ENCODE data around the gene PAIP2.

PAIP2 gene

GRCh38 chr5:139371482-139372435, 30.1 kb downstream of the PAIP2 start:
- no peaks in the 10 kb centered on the region for H3K9me3 ChIP-seq (ENCODE audit: control extremely low read depth in 1 of 5, control insufficient read depth in 4 of 5, insufficient read depth in 2 of 5, low read depth in 1 of 5, low read length in 4 of 5)
- no peak overlapping the region for H3K27ac ChIP-seq (ENCODE audit: insufficient read depth in 1 of 2, low read depth in 1 of 2, low read length in 2 of 2, poor library complexity in 1 of 2, severe bottlenecking in 2 of 2)
- H3K4me1 ChIP-seq (ENCODE audit: control extremely low read depth in 1 of 4, control insufficient read depth in 4 of 4, insufficient read depth in 4 of 4, low read length in 3 of 4), result peaks cover 0 to 7% (median 0%) of the 10 kb centered on the region in 4 experiments
- H3K27me3 ChIP-seq (replicated peaks in 2 of 5; ENCODE audit: control insufficient read depth in 4 of 5, insufficient read depth in 5 of 5, low read length in 4 of 5), result no peaks in the 10 kb centered on the region
- ChIA-PET CTCF (interaction anchor here (1.1 to 6.1 kb wide), 6 partner anchors 9 to 48 kb away, joined by 3 to 48 read pairs (median 7); partner anchors contain the start of genes PAIP2 and SPATA24), POLR2A (interaction anchor here (0.6 kb wide), 1 partner anchor 11 kb away, joined by 6 read pairs; no protein-coding TSS in a partner anchor)
- DNase-seq, result no peak
- peaks cover 11 to 53% (median 40%) of the 10 kb centered on the region in 4 experiments for H3K36me3 ChIP-seq (ENCODE audit: control insufficient read depth in 4 of 4, insufficient read depth in 4 of 4, low read length in 3 of 4)
- H3K4me3 ChIP-seq (ENCODE audit: control insufficient read depth in 1 of 7, extremely low read depth in 1 of 7, insufficient read depth in 4 of 7, low read depth in 2 of 7, low read length in 6 of 7), result no peak overlapping the region
- WGBS (ENCODE audit: insufficient coverage), result 100% methylated on average over 4 of the region's 7 CpGs

DNA sequence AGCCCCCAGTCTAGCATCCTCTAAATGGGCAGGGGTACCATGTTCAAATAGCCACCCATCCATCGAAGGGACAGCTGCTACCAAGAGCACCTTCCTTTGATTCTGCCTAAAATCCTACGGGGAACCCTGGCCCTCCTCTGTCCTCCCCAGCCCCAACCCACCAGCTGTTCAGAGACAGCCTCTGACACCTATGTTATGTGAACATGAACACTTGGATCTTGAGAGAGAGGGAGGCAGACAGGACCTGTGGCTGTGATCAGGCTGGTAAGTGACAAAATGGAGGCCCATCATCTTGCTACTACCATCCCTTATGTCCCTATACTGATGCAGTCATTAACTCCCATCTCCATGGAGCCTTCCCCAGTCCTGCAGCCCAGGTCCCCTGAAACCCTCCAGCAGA, 33.3 kb downstream of the PAIP2 start:
- H3K36me3 ChIP-seq (ENCODE audit: control insufficient read depth in 4 of 4, insufficient read depth in 4 of 4, low read length in 3 of 4), result peaks cover 9 to 39% (median 27%) of the 10 kb centered on the region in 4 experiments
- peaks cover 0 to 7% (median 4%) of the 10 kb centered on the region in 4 experiments for H3K4me1 ChIP-seq (ENCODE audit: control extremely low read depth in 1 of 4, control insufficient read depth in 4 of 4, insufficient read depth in 4 of 4, low read length in 3 of 4)
- ChIA-PET POLR2A (no interaction called here), CTCF (interaction anchor here (1.0 to 4.2 kb wide), 6 partner anchors 10 to 86 kb away, joined by 3 to 43 read pairs (median 3); partner anchors contain the start of gene SLC23A1)
- no peak overlapping the region for H3K27ac ChIP-seq (ENCODE audit: insufficient read depth in 1 of 2, low read depth in 1 of 2, low read length in 2 of 2, poor library complexity in 1 of 2, severe bottlenecking in 2 of 2)
- no peaks in the 10 kb centered on the region for H3K27me3 ChIP-seq (replicated peaks in 2 of 5; ENCODE audit: control insufficient read depth in 4 of 5, insufficient read depth in 5 of 5, low read length in 4 of 5)
- no peak for DNase-seq
- H3K4me3 ChIP-seq (ENCODE audit: control insufficient read depth in 1 of 7, extremely low read depth in 1 of 7, insufficient read depth in 4 of 7, low read depth in 2 of 7, low read length in 6 of 7), result no peak overlapping the region
- H3K9me3 ChIP-seq (ENCODE audit: control extremely low read depth in 1 of 5, control insufficient read depth in 4 of 5, insufficient read depth in 2 of 5, low read depth in 1 of 5, low read length in 4 of 5), result no peaks in the 10 kb centered on the region
- WGBS (ENCODE audit: insufficient coverage), result 100% methylated on average over 2 of the region's 2 CpGs

DNA sequence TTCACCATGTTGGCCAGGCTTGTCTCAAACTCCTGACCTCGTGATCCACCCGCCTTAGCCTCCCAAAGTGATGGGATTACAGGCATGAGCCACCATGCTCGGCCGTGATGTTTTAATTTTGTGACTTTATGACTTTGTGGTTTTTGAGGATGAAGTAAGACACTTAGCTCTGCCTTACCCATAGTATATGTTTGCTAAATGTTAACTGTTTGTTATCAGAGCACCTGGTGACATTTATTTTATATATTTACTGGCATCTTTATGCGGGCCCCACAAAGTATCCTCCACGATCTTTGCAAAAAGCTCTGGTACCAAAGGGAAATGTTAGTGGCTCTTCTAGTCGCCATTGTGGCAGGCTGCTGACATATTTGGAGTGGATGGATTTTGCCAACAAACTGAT, 34.7 kb downstream of the PAIP2 start:
- WGBS (ENCODE audit: insufficient coverage), result 100% methylated on average over 6 of the region's 7 CpGs
- POLR2A ChIA-PET, result no interaction called here

DNA sequence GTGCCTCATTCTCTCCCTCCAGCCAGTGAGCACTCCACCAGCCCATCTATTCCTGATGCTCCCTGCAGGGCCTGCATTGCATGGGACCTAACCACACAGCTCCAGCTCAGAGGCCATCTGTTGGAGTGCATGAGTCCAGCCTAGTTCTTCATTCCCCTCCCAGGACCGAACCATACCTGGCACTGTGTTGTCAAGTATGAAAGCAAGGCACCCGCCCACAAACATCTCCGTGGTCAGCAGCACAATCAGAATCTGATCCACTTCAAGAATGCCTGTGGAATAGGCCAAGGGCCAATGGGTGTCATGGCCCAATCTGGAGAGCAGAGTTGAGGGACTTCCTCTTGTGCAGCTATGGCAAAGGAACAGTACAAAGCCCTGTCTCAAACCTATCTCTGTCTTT, 35.6 kb downstream of the PAIP2 start:
- DNase-seq, result no peak
- no peaks in the 10 kb centered on the region for H3K27me3 ChIP-seq (replicated peaks in 2 of 5; ENCODE audit: control insufficient read depth in 4 of 5, insufficient read depth in 5 of 5, low read length in 4 of 5)
- peaks cover 0 to 6% (median 5%) of the 10 kb centered on the region in 4 experiments for H3K4me1 ChIP-seq (ENCODE audit: control extremely low read depth in 1 of 4, control insufficient read depth in 4 of 4, insufficient read depth in 4 of 4, low read length in 3 of 4)
- no peaks in the 10 kb centered on the region for H3K9me3 ChIP-seq (ENCODE audit: control extremely low read depth in 1 of 5, control insufficient read depth in 4 of 5, insufficient read depth in 2 of 5, low read depth in 1 of 5, low read length in 4 of 5)
- H3K27ac ChIP-seq (ENCODE audit: insufficient read depth in 1 of 2, low read depth in 1 of 2, low read length in 2 of 2, poor library complexity in 1 of 2, severe bottlenecking in 2 of 2), result no peak overlapping the region
- ChIA-PET CTCF (interaction anchor here (0.8 to 4.2 kb wide), 7 partner anchors 9 to 37 kb away, joined by 3 to 43 read pairs (median 4); partner anchors contain the start of gene SLC23A1), POLR2A (no interaction called here)
- WGBS (ENCODE audit: insufficient coverage), result 97% methylated on average over 3 of the region's 3 CpGs
- no peak overlapping the region for H3K4me3 ChIP-seq (ENCODE audit: control insufficient read depth in 1 of 7, extremely low read depth in 1 of 7, insufficient read depth in 4 of 7, low read depth in 2 of 7, low read length in 6 of 7)
- peaks cover 1 to 27% (median 14%) of the 10 kb centered on the region in 4 experiments for H3K36me3 ChIP-seq (ENCODE audit: control insufficient read depth in 4 of 4, insufficient read depth in 4 of 4, low read length in 3 of 4)

More for the DNA sequence above, 34.7 kb downstream of the PAIP2 start:
- CTCF ChIA-PET, result interaction anchor here (0.8 to 4.2 kb wide), 8 partner anchors 9 to 82 kb away, joined by 3 to 43 read pairs (median 3); partner anchors contain the start of genes MATR3 and SLC23A1
- Histone ChIP-seq H3K27ac (ENCODE audit: insufficient read depth in 1 of 2, low read depth in 1 of 2, low read length in 2 of 2, poor library complexity in 1 of 2, severe bottlenecking in 2 of 2) (no peak overlapping the region), H3K4me3 (ENCODE audit: control insufficient read depth in 1 of 7, extremely low read depth in 1 of 7, insufficient read depth in 4 of 7, low read depth in 2 of 7, low read length in 6 of 7) (no peak overlapping the region), H3K9me3 (ENCODE audit: control extremely low read depth in 1 of 5, control insufficient read depth in 4 of 5, insufficient read depth in 2 of 5, low read depth in 1 of 5, low read length in 4 of 5) (no peaks in the 10 kb centered on the region), H3K27me3 (replicated peaks in 2 of 5; ENCODE audit: control insufficient read depth in 4 of 5, insufficient read depth in 5 of 5, low read length in 4 of 5) (no peaks in the 10 kb centered on the region), H3K4me1 (ENCODE audit: control extremely low read depth in 1 of 4, control insufficient read depth in 4 of 4, insufficient read depth in 4 of 4, low read length in 3 of 4) (peaks cover 0 to 5% (median 4%) of the 10 kb centered on the region in 4 experiments), H3K36me3 (ENCODE audit: control insufficient read depth in 4 of 4, insufficient read depth in 4 of 4, low read length in 3 of 4) (peaks cover 6 to 31% (median 21%) of the 10 kb centered on the region in 4 experiments)
- DNase-seq, result no peak

DNA sequence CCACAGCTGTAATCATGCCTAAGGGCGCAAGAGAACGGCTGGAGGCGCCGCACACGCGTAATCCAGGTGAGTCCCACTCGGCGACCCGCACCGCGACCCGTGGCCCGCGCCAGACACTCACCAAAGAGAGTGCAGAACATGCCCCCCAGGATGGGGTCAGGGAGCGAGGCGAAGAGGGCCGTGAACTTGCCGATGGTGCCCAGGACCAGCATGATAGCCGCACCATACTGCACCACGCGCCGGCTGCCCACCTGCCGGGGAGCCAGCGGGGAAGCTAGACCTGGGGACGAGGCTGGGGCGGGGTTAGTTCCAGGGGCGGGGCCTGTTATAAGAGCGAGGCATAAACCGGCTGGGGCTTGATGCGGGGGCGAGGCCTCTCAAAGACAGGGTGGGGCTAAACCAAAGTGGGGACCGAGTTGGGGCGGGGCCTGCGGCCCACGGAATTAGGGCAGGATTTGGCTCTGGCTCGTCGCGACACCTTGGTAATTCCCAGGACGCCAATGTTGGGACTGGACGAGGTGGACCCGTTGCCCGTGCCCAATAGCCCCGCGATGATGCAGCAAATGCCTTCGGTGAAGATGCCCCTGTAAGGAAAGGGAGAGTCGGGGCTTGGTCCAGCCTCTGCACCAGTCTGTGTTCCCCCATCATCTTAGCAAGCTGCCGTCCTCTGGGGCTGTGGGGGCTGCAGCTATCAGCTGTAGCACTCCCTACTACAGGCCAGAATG, 36.6 kb downstream of the PAIP2 start:
- H3K4me3 ChIP-seq (ENCODE audit: control insufficient read depth in 1 of 7, extremely low read depth in 1 of 7, insufficient read depth in 4 of 7, low read depth in 2 of 7, low read length in 6 of 7), result no peak overlapping the region
- H3K9me3 ChIP-seq (ENCODE audit: control extremely low read depth in 1 of 5, control insufficient read depth in 4 of 5, insufficient read depth in 2 of 5, low read depth in 1 of 5, low read length in 4 of 5), result no peaks in the 10 kb centered on the region
- ChIA-PET CTCF (interaction anchor here (0.8 to 1.8 kb wide), 5 partner anchors 10 to 36 kb away, joined by 3 to 7 read pairs (median 4); no protein-coding TSS in a partner anchor), POLR2A (interaction anchor here (0.7 kb wide), 1 partner anchor 10 kb away, joined by 3 read pairs; no protein-coding TSS in a partner anchor)
- peaks cover 0 to 14% (median 14%) of the 10 kb centered on the region in 4 experiments for H3K4me1 ChIP-seq (ENCODE audit: control extremely low read depth in 1 of 4, control insufficient read depth in 4 of 4, insufficient read depth in 4 of 4, low read length in 3 of 4)
- no peak for DNase-seq
- WGBS (ENCODE audit: insufficient coverage), result 95% methylated on average over 42 of the region's 47 CpGs
- no peaks in the 10 kb centered on the region for H3K27me3 ChIP-seq (replicated peaks in 2 of 5; ENCODE audit: control insufficient read depth in 4 of 5, insufficient read depth in 5 of 5, low read length in 4 of 5)
- H3K27ac ChIP-seq (ENCODE audit: insufficient read depth in 1 of 2, low read depth in 1 of 2, low read length in 2 of 2, poor library complexity in 1 of 2, severe bottlenecking in 2 of 2), result no peak overlapping the region
- H3K36me3 ChIP-seq (ENCODE audit: control insufficient read depth in 4 of 4, insufficient read depth in 4 of 4, low read length in 3 of 4), result peaks cover 0 to 25% (median 13%) of the 10 kb centered on the region in 4 experiments

DNA sequence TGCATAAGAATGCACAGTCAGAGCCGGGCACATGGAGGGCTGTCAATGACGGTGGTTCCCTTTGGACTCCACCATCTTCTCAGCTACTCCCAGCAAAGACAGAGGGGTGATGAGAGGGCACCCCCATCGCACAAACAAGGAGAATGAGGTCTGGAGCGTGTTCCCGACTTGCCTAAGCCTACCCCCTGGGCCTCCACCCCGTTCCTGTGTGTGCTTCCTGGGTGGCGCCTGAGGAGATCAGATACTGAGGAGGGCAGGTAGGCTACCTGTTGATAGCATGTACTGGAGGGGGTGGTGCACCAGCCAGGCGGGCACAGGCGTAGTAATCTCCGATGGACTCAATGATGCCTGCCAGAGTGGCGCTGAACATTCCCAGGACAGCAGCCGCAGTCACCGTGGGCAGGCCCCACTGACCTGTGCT, 37.3 kb downstream of the PAIP2 start:
- 88% methylated on average over 12 of the region's 13 CpGs for WGBS (ENCODE audit: insufficient coverage)
- Histone ChIP-seq H3K4me1 (ENCODE audit: control extremely low read depth in 1 of 4, control insufficient read depth in 4 of 4, insufficient read depth in 4 of 4, low read length in 3 of 4) (peaks cover 0 to 21% (median 20%) of the 10 kb centered on the region in 4 experiments), H3K36me3 (ENCODE audit: control insufficient read depth in 4 of 4, insufficient read depth in 4 of 4, low read length in 3 of 4) (peaks cover 0 to 18% (median 6%) of the 10 kb centered on the region in 4 experiments), H3K9me3 (ENCODE audit: control extremely low read depth in 1 of 5, control insufficient read depth in 4 of 5, insufficient read depth in 2 of 5, low read depth in 1 of 5, low read length in 4 of 5) (no peaks in the 10 kb centered on the region), H3K4me3 (ENCODE audit: control insufficient read depth in 1 of 7, extremely low read depth in 1 of 7, insufficient read depth in 4 of 7, low read depth in 2 of 7, low read length in 6 of 7) (no peak overlapping the region), H3K27ac (ENCODE audit: insufficient read depth in 1 of 2, low read depth in 1 of 2, low read length in 2 of 2, poor library complexity in 1 of 2, severe bottlenecking in 2 of 2) (no peak overlapping the region), H3K27me3 (replicated peaks in 2 of 5; ENCODE audit: control insufficient read depth in 4 of 5, insufficient read depth in 5 of 5, low read length in 4 of 5) (no peaks in the 10 kb centered on the region)
- no peak for DNase-seq
- CTCF ChIA-PET, result interaction anchor here (1.3 kb wide), 1 partner anchor 13 kb away, joined by 4 read pairs; no protein-coding TSS in a partner anchor
- POLR2A ChIA-PET, result interaction anchor here (0.7 kb wide), 1 partner anchor 10 kb away, joined by 3 read pairs; no protein-coding TSS in a partner anchor

All from common myeloid progenitor, CD34-positive (primary cell).